ENCODE results near the gene SPATA17. TPM values are rescaled to one million over a fixed set of nuclear protein-coding genes. Genes with fewer than 3 reads are reported as not detected.

The SPATA17 gene
- total and polyA plus RNA-seq, 4 donors: 3.3 to 13.4 (median 7.0) TPM

DNA sequence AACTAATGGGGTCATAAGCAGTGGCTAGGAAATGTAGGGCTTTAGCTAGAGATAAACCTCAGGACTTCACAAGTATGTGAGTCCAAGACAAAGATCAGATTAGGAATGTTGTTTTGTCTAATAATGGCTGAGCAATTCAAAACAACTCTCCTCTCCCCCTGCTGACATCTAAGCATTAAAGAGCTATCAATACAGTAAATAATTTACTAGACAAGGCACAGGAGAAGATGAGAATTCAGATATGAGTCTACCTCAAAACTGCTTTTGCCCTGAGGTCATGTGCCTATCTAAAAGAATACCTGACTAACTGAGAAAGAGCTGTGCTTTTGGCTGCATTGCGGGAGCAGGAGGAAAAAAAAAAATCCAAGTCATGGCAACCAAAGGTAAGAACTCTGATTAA lies 86.8 kb downstream of the SPATA17 start:
- Histone ChIP-seq H3K36me3 (ENCODE audit: control insufficient read depth in 4 of 4, insufficient read depth in 4 of 4, low read length in 4 of 4) (no peaks in the 10 kb centered on the region), H3K27me3 (ENCODE audit: control insufficient read depth in 3 of 3, insufficient read depth in 3 of 3, low read length in 2 of 3) (no peaks in the 10 kb centered on the region), H3K27ac (ENCODE audit: low read depth in 1 of 2, low read length in 1 of 2) (no peak overlapping the region), H3K9me3 (ENCODE audit: control insufficient read depth in 4 of 4, insufficient read depth in 3 of 4, low read length in 3 of 4) (no peaks in the 10 kb centered on the region), H3K4me3 (no peak overlapping the region), H3K9ac (ENCODE audit: insufficient read depth in 1 of 2, low read length in 2 of 2) (no peak overlapping the region), H3K4me1 (ENCODE audit: control insufficient read depth in 5 of 5, insufficient read depth in 5 of 5, low read length in 5 of 5) (peaks cover 0 to 18% (median 0%) of the 10 kb centered on the region in 5 donors)
- ATAC-seq (ENCODE audit: insufficient read depth, low FRiP score) (no peak), DNase-seq (no peak)
- TF ChIP-seq, protein P1, sequence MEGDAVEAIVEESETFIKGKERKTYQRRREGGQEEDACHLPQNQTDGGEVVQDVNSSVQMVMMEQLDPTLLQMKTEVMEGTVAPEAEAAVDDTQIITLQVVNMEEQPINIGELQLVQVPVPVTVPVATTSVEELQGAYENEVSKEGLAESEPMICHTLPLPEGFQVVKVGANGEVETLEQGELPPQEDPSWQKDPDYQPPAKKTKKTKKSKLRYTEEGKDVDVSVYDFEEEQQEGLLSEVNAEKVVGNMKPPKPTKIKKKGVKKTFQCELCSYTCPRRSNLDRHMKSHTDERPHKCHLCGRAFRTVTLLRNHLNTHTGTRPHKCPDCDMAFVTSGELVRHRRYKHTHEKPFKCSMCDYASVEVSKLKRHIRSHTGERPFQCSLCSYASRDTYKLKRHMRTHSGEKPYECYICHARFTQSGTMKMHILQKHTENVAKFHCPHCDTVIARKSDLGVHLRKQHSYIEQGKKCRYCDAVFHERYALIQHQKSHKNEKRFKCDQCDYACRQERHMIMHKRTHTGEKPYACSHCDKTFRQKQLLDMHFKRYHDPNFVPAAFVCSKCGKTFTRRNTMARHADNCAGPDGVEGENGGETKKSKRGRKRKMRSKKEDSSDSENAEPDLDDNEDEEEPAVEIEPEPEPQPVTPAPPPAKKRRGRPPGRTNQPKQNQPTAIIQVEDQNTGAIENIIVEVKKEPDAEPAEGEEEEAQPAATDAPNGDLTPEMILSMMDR (IDR thresholded peaks at IDR 0.05; ENCODE audit: control extremely low read depth, extremely low read depth): no peak
- WGBS, 2 donors: 82 to 92% methylated on average over 1 of the region's 1 CpG

DNA sequence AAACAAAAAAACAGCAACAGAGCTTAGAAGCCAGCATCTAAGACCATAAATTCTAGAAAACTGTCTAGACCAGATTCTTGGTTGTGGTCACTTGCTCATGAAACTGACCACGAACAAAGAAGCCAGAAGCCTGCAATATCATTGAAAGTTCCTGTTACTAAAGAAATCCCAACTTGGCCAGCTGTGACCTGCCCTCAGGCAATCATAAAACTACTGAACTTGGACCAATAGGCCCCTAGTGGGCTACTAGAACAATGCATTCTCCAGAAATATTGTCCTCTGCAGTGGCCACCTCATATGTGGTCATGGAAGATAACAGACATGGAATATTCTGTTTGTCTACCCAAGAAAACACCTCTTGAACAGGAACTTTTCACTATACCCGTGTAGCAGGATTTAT lies 87.7 kb downstream of the SPATA17 start:
- Histone ChIP-seq H3K9ac (ENCODE audit: insufficient read depth in 1 of 2, low read length in 2 of 2) (no peak overlapping the region), H3K9me3 (ENCODE audit: control insufficient read depth in 4 of 4, insufficient read depth in 3 of 4, low read length in 3 of 4) (no peaks in the 10 kb centered on the region), H3K27me3 (ENCODE audit: control insufficient read depth in 3 of 3, insufficient read depth in 3 of 3, low read length in 2 of 3) (no peaks in the 10 kb centered on the region), H3K27ac (ENCODE audit: low read depth in 1 of 2, low read length in 1 of 2) (no peak overlapping the region), H3K36me3 (ENCODE audit: control insufficient read depth in 4 of 4, insufficient read depth in 4 of 4, low read length in 4 of 4) (no peaks in the 10 kb centered on the region), H3K4me1 (ENCODE audit: control insufficient read depth in 5 of 5, insufficient read depth in 5 of 5, low read length in 5 of 5) (peaks cover 0 to 15% (median 0%) of the 10 kb centered on the region in 5 donors), H3K4me3 (no peak overlapping the region)
- TF ChIP-seq, protein P1 (IDR thresholded peaks at IDR 0.05; ENCODE audit: control extremely low read depth, extremely low read depth): no peak
- WGBS, 2 donors: 70 to 71% methylated on average over 2 of the region's 2 CpGs
- ATAC-seq (ENCODE audit: insufficient read depth, low FRiP score) (no peak), DNase-seq (no peak)

GRCh38 chr1:217721692-217722091 lies 90.5 kb downstream of the SPATA17 start:
- H3K4me1 ChIP-seq (ENCODE audit: control insufficient read depth in 5 of 5, insufficient read depth in 5 of 5, low read length in 5 of 5): no peaks in the 10 kb centered on the region
- no peak overlapping the region for H3K4me3 ChIP-seq
- DNase-seq: no peak
- TF ChIP-seq, protein P1 (IDR thresholded peaks at IDR 0.05; ENCODE audit: control extremely low read depth, extremely low read depth): no peak
- H3K9me3 ChIP-seq (ENCODE audit: control insufficient read depth in 4 of 4, insufficient read depth in 3 of 4, low read length in 3 of 4): no peaks in the 10 kb centered on the region
- H3K9ac ChIP-seq (ENCODE audit: insufficient read depth in 1 of 2, low read length in 2 of 2): no peak overlapping the region
- H3K27me3 ChIP-seq (ENCODE audit: control insufficient read depth in 3 of 3, insufficient read depth in 3 of 3, low read length in 2 of 3): no peaks in the 10 kb centered on the region
- no peak overlapping the region for H3K27ac ChIP-seq (ENCODE audit: low read depth in 1 of 2, low read length in 1 of 2)
- H3K36me3 ChIP-seq (ENCODE audit: control insufficient read depth in 4 of 4, insufficient read depth in 4 of 4, low read length in 4 of 4): no peaks in the 10 kb centered on the region
- WGBS, 2 donors: 33 to 52% methylated on average over 1 of the region's 1 CpG
- no peak for ATAC-seq (ENCODE audit: insufficient read depth, low FRiP score)

GRCh38 chr1:217734973-217735372 lies 103.8 kb downstream of the SPATA17 start:
- no peak overlapping the region for H3K4me3 ChIP-seq
- no peaks in the 10 kb centered on the region for H3K9me3 ChIP-seq (ENCODE audit: control insufficient read depth in 4 of 4, insufficient read depth in 3 of 4, low read length in 3 of 4)
- 64 to 70% methylated on average over 3 of the region's 3 CpGs for WGBS, 2 donors
- H3K36me3 ChIP-seq (ENCODE audit: control insufficient read depth in 4 of 4, insufficient read depth in 4 of 4, low read length in 4 of 4): no peaks in the 10 kb centered on the region
- TF ChIP-seq, protein P1 (IDR thresholded peaks at IDR 0.05; ENCODE audit: control extremely low read depth, extremely low read depth): no peak
- H3K4me1 ChIP-seq (ENCODE audit: control insufficient read depth in 5 of 5, insufficient read depth in 5 of 5, low read length in 5 of 5): no peaks in the 10 kb centered on the region
- ATAC-seq (ENCODE audit: insufficient read depth, low FRiP score): no peak
- no peaks in the 10 kb centered on the region for H3K27me3 ChIP-seq (ENCODE audit: control insufficient read depth in 3 of 3, insufficient read depth in 3 of 3, low read length in 2 of 3)
- H3K9ac ChIP-seq (ENCODE audit: insufficient read depth in 1 of 2, low read length in 2 of 2): no peak overlapping the region
- DNase-seq: no peak
- no peak overlapping the region for H3K27ac ChIP-seq (ENCODE audit: low read depth in 1 of 2, low read length in 1 of 2)
